HG02571 (cell line): ENCODE measurements around the gene ENPP1.
"Not testable (repeated sequence)": the region's sequence is repeated elsewhere in the genome, so short reads cannot be mapped to it uniquely, and the experiment has no call there.

Experiments
- ATAC-seq: cut with Tn5 transposase; IDR thresholded peaks from one replicate; pipeline ENCODE4 v1.9.1; 2021; ENCODE audit warnings: mild to moderate bottlenecking, moderate library complexity; ENCODE audit not compliant: unreplicated experiment

ENPP1 gene

GRCh38 chr6:131828080-131828479 lies 20.3 kb downstream of the ENPP1 start:
- no peak for ATAC-seq

- ATAC-seq: no peak
Observed at GRCh38 chr6:131828951-131829350, 21.1 kb downstream of the ENPP1 start.

GRCh38 chr6:131831392-131831791 lies 23.6 kb downstream of the ENPP1 start:
- ATAC-seq: no peak

- ATAC-seq: no peak
Observed at GRCh38 chr6:131831886-131832285, 24.1 kb downstream of the ENPP1 start.

GRCh38 chr6:131832363-131832762 lies 24.5 kb downstream of the ENPP1 start:
- no peak for ATAC-seq

- ATAC-seq: no peak
Observed at GRCh38 chr6:131838051-131838450, 30.2 kb downstream of the ENPP1 start.

- ATAC-seq: no peak
Observed at GRCh38 chr6:131839388-131839787, 31.6 kb downstream of the ENPP1 start.

GRCh38 chr6:131840441-131840840 lies 32.6 kb downstream of the ENPP1 start:
- no peak for ATAC-seq

- ATAC-seq: no peak
Observed at GRCh38 chr6:131840936-131841583, 33.2 kb downstream of the ENPP1 start.

- ATAC-seq: no peak
Observed at GRCh38 chr6:131843768-131844167, 35.9 kb downstream of the ENPP1 start.

- ATAC-seq: no peak
Observed at GRCh38 chr6:131844243-131844841, 36.5 kb downstream of the ENPP1 start.

- ATAC-seq: no peak
Observed at GRCh38 chr6:131846023-131846663, 38.3 kb downstream of the ENPP1 start.

- no peak for ATAC-seq
Observed at GRCh38 chr6:131846905-131847304, 39.1 kb downstream of the ENPP1 start.

- ATAC-seq: no peak
Observed at GRCh38 chr6:131849799-131850198, 42.0 kb downstream of the ENPP1 start.

GRCh38 chr6:131851049-131851769 lies 43.4 kb downstream of the ENPP1 start:
- ATAC-seq: no peak

GRCh38 chr6:131852200-131852599 lies 44.4 kb downstream of the ENPP1 start:
- no peak for ATAC-seq

- no peak for ATAC-seq
Observed at GRCh38 chr6:131854803-131855202, 47.0 kb downstream of the ENPP1 start.

- no peak for ATAC-seq
Observed at GRCh38 chr6:131858765-131859415, 51.1 kb downstream of the ENPP1 start.

GRCh38 chr6:131859658-131860057 lies 51.8 kb downstream of the ENPP1 start:
- not testable (repeated sequence) for ATAC-seq

- ATAC-seq: no peak
Observed at GRCh38 chr6:131861381-131861780, 53.6 kb downstream of the ENPP1 start.

- no peak for ATAC-seq
Observed at GRCh38 chr6:131862476-131862875, 54.7 kb downstream of the ENPP1 start.
